Umbilical cord (tissue), 2 donors: ENCODE measurements around the gene TMEM178A. TPM values are rescaled to one million over a fixed set of nuclear protein-coding genes. Genes with fewer than 3 reads are reported as not detected.

ENCODE experiments used
- DNase-seq: peaks from one replicate; pipeline ENCODE4 v3.0.0-alpha.2; 2015; ENCODE audit warnings: low spot score
- total RNA-seq: library from RNA; depleted of rRNA; stranded (reverse); fragments of >200 nt; gene quantifications from one replicate; pipeline ENCODE4 v1.2.3, GENCODE V29; 2014; ENCODE audit warnings: low replicate concordance; ENCODE audit not compliant: insufficient read depth

Gene TMEM178A
- total RNA-seq, 1 donor from 2014 or later, result 3.9 TPM

- DNase-seq, result no peak
Measured at GRCh38 chr2:39676342-39676741, 10.6 kb downstream of the TMEM178A start.

DNA sequence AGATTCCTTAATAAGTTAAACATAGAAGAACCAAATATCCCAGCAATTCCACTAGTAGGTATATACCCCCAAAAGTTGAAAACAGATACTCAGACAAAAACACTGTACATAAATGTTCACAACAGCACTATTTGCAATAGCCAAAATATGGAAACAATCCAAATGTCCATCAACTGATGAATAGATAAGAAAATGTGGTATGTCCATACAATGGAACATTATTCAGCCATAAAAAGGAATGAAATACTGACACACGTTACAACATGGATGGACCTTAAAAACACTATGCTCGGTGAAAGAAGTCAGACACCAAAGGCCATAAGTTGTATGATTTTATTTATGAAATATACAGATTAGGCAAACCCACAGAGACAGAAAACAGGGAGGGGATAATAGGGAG, 12.5 kb downstream of the TMEM178A start:
- no peak for DNase-seq

DNA sequence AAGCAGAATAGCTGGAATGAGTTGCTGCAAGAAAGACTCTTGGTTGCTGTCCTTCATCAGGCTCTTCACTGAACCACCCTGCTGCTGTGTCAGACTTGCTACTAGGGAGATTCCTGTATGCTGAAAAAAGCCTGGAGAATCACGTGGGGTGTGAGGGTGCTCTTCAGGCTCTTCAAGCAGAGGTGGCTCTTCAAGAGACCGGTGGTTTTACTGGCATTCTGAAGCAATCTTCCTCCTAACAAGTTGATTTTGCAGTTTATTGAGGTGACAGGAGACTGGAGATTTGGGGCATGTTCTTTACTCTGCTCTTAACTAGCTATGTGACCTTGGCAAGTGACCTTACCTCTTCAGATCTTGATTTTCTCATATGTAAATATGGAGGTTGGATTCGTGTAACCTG, 14.1 kb downstream of the TMEM178A start:
- DNase-seq, result no peak

- DNase-seq, result no peak
Measured at GRCh38 chr2:39682066-39682692, 16.5 kb downstream of the TMEM178A start.

DNA sequence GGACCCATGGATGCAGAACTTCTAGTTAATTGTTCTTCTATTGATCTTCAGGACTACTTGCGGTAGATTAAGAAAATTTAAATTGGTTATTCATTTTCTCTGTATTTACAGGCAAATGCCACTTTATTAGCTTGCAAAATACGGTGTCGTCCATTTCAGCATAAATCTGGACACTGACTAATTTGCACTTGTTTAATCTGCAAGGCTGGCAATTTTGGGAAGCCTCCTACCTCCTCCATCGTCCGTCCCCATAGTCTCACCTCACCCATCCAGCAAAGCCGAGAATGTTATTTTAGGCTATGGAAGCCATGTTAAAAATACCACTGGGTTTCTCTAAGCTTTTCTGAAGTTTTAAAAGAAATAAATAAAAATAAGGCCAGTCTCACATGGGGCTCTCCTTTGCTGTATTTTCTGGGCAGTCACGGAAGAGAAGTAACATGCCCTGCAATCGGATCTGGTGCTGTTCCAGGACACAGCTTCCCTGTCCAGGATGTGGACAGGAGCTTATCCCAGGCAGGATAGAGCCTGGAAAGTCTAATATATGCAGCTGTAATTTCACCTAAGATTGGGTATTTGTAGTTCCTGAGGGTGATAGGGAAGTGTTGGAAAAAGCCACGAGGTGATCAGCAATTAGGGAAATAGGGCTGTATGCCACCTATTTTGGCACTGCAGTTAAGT, 17.4 kb downstream of the TMEM178A start:
- DNase-seq, result no peak

DNA sequence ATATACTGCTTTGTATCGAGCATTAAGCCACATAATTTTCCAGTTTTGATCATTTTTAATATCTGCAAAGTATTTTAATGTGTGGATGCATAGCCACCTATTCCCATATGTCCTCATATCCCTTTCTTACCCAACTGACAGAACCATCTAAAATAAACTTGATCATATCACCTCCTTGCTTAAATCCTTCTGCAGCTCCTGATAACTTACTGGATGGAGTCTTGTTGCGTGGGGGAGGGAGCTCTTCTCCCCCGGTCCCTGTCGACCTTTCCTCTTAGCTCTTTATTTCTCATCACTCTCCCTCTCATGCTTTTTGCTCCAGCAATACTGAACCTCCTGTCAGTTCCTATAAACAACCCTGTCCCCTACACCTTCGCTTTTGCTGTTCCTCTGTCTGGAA, 18.7 kb downstream of the TMEM178A start:
- no peak for DNase-seq

DNA sequence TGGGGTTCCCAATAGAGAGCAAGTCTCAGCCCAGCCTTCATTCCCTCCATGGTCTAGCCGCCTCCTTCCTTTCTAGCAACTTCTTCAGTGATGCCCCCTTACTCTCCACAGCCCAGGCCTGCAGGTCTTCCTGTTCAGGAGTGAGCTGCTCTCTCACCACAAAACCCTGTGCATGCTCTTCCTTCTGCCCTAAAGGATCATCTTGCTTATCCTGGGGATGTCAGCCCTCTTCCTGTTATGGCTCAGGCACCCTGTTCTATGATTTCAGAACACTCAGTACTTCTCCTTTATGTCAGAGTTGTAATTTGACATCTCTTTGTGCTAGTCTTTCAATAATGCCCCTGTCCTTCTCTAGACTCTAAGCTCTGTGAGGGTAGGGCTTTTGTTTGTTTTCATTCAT, 19.4 kb downstream of the TMEM178A start:
- no peak for DNase-seq

GRCh38 chr2:39686456-39686855, 20.7 kb downstream of the TMEM178A start:
- no peak for DNase-seq

- no peak for DNase-seq
Measured at GRCh38 chr2:39688181-39688580, 22.5 kb downstream of the TMEM178A start.

GRCh38 chr2:39689272-39689841, 23.6 kb downstream of the TMEM178A start:
- no peak for DNase-seq

- no peak for DNase-seq
Measured at GRCh38 chr2:39689876-39690275, 24.2 kb downstream of the TMEM178A start.

DNA sequence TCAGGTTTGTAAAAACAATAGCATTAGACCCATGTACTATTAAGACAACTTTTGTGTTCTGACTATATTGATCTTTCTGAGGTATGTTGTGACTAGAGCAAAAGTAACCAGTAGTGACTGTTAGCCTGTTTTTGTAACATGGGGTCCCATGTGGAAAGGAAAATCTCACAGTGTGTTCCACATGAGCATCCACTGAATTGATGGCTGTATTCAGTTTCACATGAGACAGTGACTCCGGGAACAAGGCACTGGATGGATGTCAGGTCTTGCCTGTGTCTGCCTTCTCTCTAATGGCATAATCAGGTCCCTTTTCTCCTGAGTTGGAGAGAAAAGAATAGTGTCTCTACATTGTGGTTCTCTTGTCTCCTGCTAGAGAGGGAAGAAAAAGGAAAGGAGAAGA, 27.5 kb downstream of the TMEM178A start:
- no peak for DNase-seq

DNA sequence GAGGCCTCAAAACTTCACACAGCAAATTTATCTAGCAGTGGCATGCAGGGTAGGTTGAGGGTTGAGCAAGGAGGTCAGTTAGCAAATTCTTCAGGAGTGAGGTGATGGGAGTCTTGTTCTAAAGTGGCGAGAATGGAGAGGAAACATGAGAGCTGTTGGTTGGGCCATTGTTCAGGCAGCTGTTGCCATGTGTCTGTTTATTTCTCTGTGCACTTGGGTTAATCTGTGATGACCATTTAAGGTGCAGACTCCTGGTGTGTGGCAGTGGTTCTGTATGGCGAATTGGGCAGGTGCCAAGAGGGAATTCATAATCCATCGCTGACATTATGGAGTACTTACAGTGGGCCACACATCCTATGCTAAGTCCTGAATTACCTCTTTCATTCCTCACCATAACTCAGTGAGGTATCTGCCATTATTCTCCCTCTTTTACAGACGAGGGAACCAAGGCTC, 30.4 kb downstream of the TMEM178A start:
- DNase-seq, result no peak

GRCh38 chr2:39696838-39697237, 31.1 kb downstream of the TMEM178A start:
- DNase-seq, result peak; percentile 73

GRCh38 chr2:39697454-39697853, 31.7 kb downstream of the TMEM178A start:
- DNase-seq, result no peak

GRCh38 chr2:39701137-39701536, 35.4 kb downstream of the TMEM178A start:
- DNase-seq, result no peak

DNA sequence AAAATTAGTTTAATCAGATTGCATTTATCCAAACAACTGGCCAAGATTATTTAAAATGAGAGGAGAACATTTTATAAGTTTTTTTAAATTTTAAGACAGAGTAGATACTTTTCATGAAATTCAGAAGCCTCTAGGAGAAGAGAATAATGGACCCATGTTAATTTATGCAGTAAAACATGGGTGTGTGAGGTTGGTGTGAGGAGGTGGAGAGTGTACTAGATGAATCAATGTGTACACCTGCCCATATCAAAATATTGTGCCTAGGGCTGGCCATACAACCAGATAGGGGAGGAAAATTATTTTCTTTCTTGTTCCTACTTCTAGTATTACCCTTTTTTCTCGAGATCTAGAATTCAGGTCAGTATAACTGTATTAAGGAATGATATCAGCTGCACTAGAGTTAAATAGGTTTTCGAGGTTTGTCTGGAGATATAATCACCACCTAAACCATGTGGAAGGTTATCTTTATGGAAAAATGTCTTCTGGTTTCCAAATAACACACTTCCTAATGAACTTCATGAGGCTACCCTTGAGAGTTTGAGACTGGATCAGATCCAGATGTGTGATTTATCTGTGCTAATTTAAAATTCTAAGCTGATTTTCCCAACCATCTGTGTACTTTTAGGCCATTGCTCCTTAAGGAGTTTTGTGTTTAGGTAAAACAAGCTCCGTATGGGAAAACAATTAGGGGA, 37.6 kb downstream of the TMEM178A start:
- DNase-seq, result no peak

GRCh38 chr2:39704540-39704939, 38.8 kb downstream of the TMEM178A start:
- DNase-seq, result no peak

DNA sequence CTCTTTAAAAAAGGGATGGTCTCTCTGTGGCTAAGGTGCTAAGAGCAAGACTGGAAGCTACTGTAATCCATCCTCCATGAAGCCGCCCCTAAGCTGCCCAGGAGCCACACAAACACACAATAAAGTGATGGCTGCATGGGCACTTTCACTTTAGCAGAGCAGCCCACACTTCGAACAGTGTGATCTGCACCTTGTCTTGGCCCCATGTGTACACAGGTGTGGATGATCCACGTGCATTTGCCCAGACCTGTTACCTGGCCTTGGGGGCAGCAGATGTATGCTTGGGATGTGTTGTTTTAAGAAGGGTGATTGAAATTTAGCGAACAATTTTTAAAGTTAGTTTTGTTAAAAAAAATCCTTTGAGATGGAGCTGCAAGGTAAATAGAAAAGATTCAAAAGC, 39.9 kb downstream of the TMEM178A start:
- no peak for DNase-seq

GRCh38 chr2:39706312-39706711, 40.6 kb downstream of the TMEM178A start:
- no peak for DNase-seq

GRCh38 chr2:39706945-39707344, 41.2 kb downstream of the TMEM178A start:
- no peak for DNase-seq

DNA sequence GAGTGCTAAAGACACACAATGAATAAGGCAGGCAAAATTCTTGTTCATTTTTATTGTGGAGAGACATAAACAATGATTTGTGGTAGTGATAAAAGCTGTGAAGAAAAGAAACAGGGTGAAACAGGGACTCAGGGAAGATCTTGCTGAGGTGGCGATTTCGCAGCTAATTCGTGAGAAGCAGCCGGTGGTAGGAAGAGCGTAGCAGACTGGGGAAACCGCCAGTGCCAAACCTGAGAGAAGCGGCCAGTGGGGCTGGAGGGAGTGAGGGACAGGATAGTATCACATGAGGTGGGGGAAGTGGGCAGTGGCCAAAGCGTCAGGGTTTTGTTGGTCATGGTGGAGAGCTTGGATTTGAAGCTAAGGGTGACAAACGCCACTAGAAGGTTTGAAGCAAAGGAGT, 42.3 kb downstream of the TMEM178A start:
- no peak for DNase-seq

DNA sequence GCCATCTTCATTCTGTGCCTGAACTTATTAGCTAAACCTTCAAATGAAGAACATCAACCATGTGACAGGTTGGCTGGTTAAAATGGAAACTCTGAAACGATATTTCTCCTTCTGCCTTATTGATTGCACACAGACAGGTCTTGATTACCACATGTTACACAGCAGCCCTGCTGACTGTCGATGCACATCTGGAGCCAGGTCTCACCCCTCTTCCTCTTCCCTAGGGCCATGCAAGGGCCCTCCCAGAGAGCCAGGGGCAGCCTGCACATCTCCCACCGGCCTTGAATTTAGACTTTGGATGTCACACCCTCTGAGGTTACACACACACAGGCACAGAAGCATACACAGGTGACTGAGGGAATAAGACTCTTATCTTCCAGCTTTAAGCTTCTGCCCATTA, 45.1 kb downstream of the TMEM178A start:
- DNase-seq, result no peak
